OCI-LY7 (cell line): ENCODE measurements around the gene ARHGEF39. TPM values are rescaled to one million over a fixed set of nuclear protein-coding genes. Genes with fewer than 3 reads are reported as not detected.

Experiments used
- BruUV-seq: library from RNA; stranded (reverse); fragments of 400-500 nt; replicated peaks from 2 replicates; lab custom pipeline; 2021; lab: Mats Ljungman, UMichigan
- CTCF ChIA-PET: fragments of 300-600 bp; sonication (Branson Sonifier 250); formaldehyde crosslinking; loops from one replicate; lab custom pipeline; 2022; ENCODE audit warnings: antibody characterized with exemption; ENCODE audit not compliant: unreplicated experiment; lab: Charles Lee
- POLR2A ChIA-PET: fragments of 300-600 bp; sonication (Branson Sonifier 250); formaldehyde crosslinking; loops from one replicate; lab custom pipeline; 2022; ENCODE audit warnings: antibody characterized with exemption; lab: Charles Lee
- DNase-seq: peaks from one replicate; pipeline ENCODE4 v3.0.0-alpha.2; 2015; ENCODE audit warnings: low spot score
- H2AFZ ChIP-seq: fragments of 200-600 bp; sonication (generic), shearing (Covaris generic); 2 replicates; pipeline ENCODE4 v1.6.1; 2014; ENCODE audit warnings: mild to moderate bottlenecking, antibody characterized with exemption, low read length, moderate library complexity
- H3K27ac ChIP-seq: fragments of 200-600 bp; sonication (generic); 2 replicates; pipeline ENCODE4 v1.5.1; 2014; ENCODE audit warnings: mixed run types, low read depth, mild to moderate bottlenecking, moderate library complexity, low read length, inconsistent platforms; ENCODE audit not compliant: poor library complexity, severe bottlenecking
- H3K36me3 ChIP-seq: fragments of 200-600 bp; sonication (generic); 2 replicates; pipeline ENCODE4 v1.6.1; 2014; ENCODE audit warnings: mild to moderate bottlenecking, antibody characterized with exemption, low read length, moderate library complexity, mixed read lengths; ENCODE audit not compliant: insufficient read depth
- H3K4me1 ChIP-seq: fragments of 200-600 bp; sonication (generic); 2 replicates; pipeline ENCODE4 v1.5.1; 2014; ENCODE audit warnings: mild to moderate bottlenecking, low read length; ENCODE audit not compliant: insufficient read depth, poor library complexity, severe bottlenecking
- H3K4me2 ChIP-seq: fragments of 200-600 bp; sonication (generic); 2 replicates; pipeline ENCODE4 v1.6.1; 2014; ENCODE audit warnings: mild to moderate bottlenecking, low read length
- H3K4me3 ChIP-seq: fragments of 200-600 bp; sonication (generic); 2 replicates; pipeline ENCODE4 v1.5.1; 2014; ENCODE audit warnings: mild to moderate bottlenecking, low read depth, low read length; ENCODE audit not compliant: poor library complexity, severe bottlenecking
- H3K79me2 ChIP-seq: fragments of 200-600 bp; sonication (generic); 2 replicates; pipeline ENCODE4 v1.6.1; 2016; ENCODE audit warnings: low read depth, mild to moderate bottlenecking, low read length, moderate library complexity, mixed read lengths; ENCODE audit not compliant: insufficient read depth
- H3K9me2 ChIP-seq: fragments of 200-600 bp; sonication (generic); 2 replicates; pipeline ENCODE4 v1.6.1; 2016; ENCODE audit warnings: mild to moderate bottlenecking, low read length, mixed read lengths; ENCODE audit not compliant: insufficient read depth
- H3K9me3 ChIP-seq: fragments of 200-600 bp; sonication (generic); 2 replicates; pipeline ENCODE4 v1.6.1; 2014; ENCODE audit warnings: mild to moderate bottlenecking, mixed run types, low read length, mixed read lengths
- H4K20me1 ChIP-seq: fragments of 200-600 bp; sonication (generic); 2 replicates; pipeline ENCODE4 v1.6.1; 2014; ENCODE audit warnings: mild to moderate bottlenecking, antibody characterized with exemption, low read length, moderate library complexity, mixed read lengths; ENCODE audit not compliant: insufficient read depth
- EZH2phosphoT487 ChIP-seq: fragments of 200-600 bp; sonication (generic); IDR thresholded peaks from 2 replicates; pipeline ENCODE4 v1.6.1; 2018; ENCODE audit warnings: low read depth, borderline replicate concordance, mild to moderate bottlenecking, mixed run types, antibody characterized with exemption, low read length, moderate library complexity, mixed read lengths
- intact Hi-C: fragments of 100-400 bp; cut with micrococcal nuclease; formaldehyde crosslinking; loops from one replicate; pipeline ENCODE4 v1.10.0; 2022; ENCODE audit not compliant: unreplicated experiment
- total RNA-seq, 2 experiments: library from RNA; depleted of rRNA in 1 of 2; stranded (reverse); fragments of >200 nt in 1 of 2; shearing (Covaris generic) in 1 of 2; gene quantifications; 2 replicates each; pipeline ENCODE4 v1.2.3, GENCODE V29; 2014 to 2022
- TF ChIP-seq, protein P1 (sequence below): fragments of 200-600 bp; sonication (generic); conservative IDR thresholded peaks from 2 replicates; pipeline ENCODE4 v1.5.1; 2014; ENCODE audit warnings: mild to moderate bottlenecking, antibody characterized with exemption, low read length, moderate library complexity, mixed read lengths

The ARHGEF39 gene
- total RNA-seq, 2 experiments from 2014 or later: 30.8 to 48.1 TPM

DNA sequence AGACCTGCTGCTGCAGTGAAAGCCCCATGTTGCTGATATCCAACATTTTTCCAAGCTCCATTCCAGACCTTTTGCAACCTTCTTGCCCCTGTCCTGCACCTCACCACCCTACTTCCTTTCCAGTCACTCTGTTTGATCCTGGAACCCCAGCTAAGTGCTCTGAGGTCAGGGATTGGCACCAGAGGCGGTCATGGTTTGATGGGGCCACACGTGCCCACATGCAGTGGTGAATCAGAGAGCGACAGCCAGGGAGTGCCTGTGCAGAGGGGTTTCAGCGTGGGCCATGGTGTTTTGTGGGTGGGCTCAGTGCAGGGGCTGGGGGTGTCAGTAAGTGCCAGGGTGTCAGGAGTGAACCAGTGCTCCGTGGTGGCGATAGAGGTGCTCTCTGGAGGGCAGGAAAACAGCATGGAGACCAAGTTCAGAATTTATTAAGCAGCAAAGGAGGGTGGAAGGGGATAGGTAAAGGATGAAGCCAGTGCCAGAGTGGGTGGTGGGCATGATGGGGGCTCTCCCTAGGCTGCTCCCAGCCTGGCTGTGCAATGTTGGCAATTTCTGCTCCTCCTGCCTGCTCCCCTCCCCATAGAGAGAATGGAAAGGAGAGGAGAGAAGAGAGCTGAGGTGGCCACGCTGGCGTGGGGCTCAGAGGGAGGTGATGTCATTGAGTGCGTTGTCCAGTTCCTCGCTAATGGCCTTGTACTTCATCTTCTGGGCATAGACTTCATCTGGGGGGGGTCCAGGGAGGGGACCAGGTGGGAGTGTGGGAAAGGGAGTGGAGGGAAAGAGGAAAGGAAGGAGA, 17.7 kb upstream of the ARHGEF39 start:
- no peak overlapping the region for H2AFZ ChIP-seq
- H3K9me2 ChIP-seq: no peaks in the 10 kb centered on the region
- H3K36me3 ChIP-seq: no peaks in the 10 kb centered on the region
- no peak overlapping the region for H3K27ac ChIP-seq
- intact Hi-C loops: no loop called here
- ChIA-PET POLR2A (interaction anchor here (0.7 to 1.6 kb wide), 6 partner anchors 12 to 63 kb away, joined by 3 to 4 read pairs (median 4); partner anchors contain the start of gene ARHGEF39), CTCF (no interaction called here)
- no peak overlapping the region for H3K4me3 ChIP-seq
- DNase-seq: no peak
- no peak for TF ChIP-seq EZH2phosphoT487
- TF ChIP-seq, protein P1, sequence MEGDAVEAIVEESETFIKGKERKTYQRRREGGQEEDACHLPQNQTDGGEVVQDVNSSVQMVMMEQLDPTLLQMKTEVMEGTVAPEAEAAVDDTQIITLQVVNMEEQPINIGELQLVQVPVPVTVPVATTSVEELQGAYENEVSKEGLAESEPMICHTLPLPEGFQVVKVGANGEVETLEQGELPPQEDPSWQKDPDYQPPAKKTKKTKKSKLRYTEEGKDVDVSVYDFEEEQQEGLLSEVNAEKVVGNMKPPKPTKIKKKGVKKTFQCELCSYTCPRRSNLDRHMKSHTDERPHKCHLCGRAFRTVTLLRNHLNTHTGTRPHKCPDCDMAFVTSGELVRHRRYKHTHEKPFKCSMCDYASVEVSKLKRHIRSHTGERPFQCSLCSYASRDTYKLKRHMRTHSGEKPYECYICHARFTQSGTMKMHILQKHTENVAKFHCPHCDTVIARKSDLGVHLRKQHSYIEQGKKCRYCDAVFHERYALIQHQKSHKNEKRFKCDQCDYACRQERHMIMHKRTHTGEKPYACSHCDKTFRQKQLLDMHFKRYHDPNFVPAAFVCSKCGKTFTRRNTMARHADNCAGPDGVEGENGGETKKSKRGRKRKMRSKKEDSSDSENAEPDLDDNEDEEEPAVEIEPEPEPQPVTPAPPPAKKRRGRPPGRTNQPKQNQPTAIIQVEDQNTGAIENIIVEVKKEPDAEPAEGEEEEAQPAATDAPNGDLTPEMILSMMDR: no peak
- H3K9me3 ChIP-seq: no peaks in the 10 kb centered on the region
- no peaks in the 10 kb centered on the region for H3K79me2 ChIP-seq
- peaks cover 48% of the 10 kb centered on the region for H3K4me1 ChIP-seq
- no TSS peak for BruUV-seq
- no peak overlapping the region for H3K4me2 ChIP-seq
- H4K20me1 ChIP-seq: no peaks in the 10 kb centered on the region

DNA sequence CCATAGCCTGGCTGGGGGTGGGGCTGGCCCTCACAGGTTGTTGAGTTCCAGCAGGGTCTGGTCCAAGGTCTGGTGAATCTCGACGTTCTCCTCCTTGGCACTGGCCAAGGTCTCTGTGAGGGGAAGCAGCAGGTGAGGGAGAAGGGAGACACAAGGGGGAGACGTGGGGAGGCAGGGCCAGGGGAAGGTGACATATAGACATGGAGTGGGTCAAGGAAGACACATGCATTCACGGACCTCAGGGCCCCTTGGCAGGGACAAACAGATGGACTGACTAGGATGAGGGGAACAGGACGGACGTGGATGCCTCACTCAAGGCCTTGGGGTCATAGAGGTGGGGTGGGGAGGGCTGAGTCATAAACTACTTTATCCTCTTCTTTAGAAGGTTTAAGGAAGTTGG, 17.1 kb upstream of the ARHGEF39 start:
- Histone ChIP-seq H4K20me1 (no peaks in the 10 kb centered on the region), H3K9me2 (no peaks in the 10 kb centered on the region), H3K79me2 (no peaks in the 10 kb centered on the region), H2AFZ (no peak overlapping the region), H3K4me2 (no peak overlapping the region), H3K4me1 (peaks cover 41% of the 10 kb centered on the region), H3K4me3 (no peak overlapping the region), H3K27ac (no peak overlapping the region), H3K9me3 (no peaks in the 10 kb centered on the region), H3K36me3 (no peaks in the 10 kb centered on the region)
- no peak for DNase-seq
- POLR2A ChIA-PET: no interaction called here
- TF ChIP-seq EZH2phosphoT487: no peak
- TF ChIP-seq, protein P1: no peak
- BruUV-seq: no TSS peak
- intact Hi-C loops: no loop called here
- CTCF ChIA-PET: no interaction called here
